Right ventricle myocardium inferior (tissue), 1 donor: Measurements from ENCODE around the gene TMEM63C. TPM values are rescaled to one million over a fixed set of nuclear protein-coding genes. Genes with fewer than 3 reads are reported as not detected.
"Not testable (repeated sequence)": the region's sequence is repeated elsewhere in the genome, so short reads cannot be mapped to it uniquely, and the experiment has no call there.

Experiments
- ATAC-seq: fragments of 200-7000 bp; cut with Tn5 transposase; one replicate; pipeline ENCODE4 v1.9.1; 2020; ENCODE audit warnings: mild to moderate bottlenecking, moderate library complexity
- DNase-seq: peaks from one replicate; pipeline ENCODE4 v3.0.0; 2021; ENCODE audit errors: missing footprints
- intact Hi-C: fragments of 100-400 bp; cut with DNase I; formaldehyde crosslinking; loops from one replicate; pipeline ENCODE4 v1.11.0; 2022
- total RNA-seq: library from RNA; stranded (reverse); fragmentation: NEBNext Ultra II Directional; extraction: Animal tissue kit (Norgen Biotek cat#: 25700); gene quantifications from one replicate; pipeline ENCODE4 v1.2.1, GENCODE V29; 2021
- donor health status: DM: no; HTN: yes; CAD: no; lungs with severe emphysema.

Gene TMEM63C
- total RNA-seq, 1 donor from 2014 or later = 2.7 TPM

DNA sequence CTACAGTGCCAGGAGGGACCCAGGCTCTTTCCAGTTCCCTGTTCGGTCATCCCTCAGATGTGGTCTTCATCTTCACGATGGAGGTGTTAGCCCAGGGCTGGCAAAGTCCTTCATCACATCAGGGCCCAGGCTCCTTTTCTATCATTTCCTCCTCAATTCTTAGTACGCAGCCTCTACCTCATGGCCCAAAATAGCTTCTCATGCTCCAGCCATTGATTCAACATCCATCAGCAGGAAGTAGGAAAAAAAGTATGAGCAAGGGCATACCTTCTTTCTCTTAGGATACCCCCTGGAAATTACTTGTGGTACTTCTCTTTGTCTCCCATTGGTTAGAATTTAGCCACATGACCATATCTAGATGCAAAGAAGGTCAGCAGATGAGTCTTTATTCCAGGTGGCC lies 27.8 kb upstream of the TMEM63C start:
- ATAC-seq (no peak), DNase-seq (no peak)
- intact Hi-C loops = no loop called here

DNA sequence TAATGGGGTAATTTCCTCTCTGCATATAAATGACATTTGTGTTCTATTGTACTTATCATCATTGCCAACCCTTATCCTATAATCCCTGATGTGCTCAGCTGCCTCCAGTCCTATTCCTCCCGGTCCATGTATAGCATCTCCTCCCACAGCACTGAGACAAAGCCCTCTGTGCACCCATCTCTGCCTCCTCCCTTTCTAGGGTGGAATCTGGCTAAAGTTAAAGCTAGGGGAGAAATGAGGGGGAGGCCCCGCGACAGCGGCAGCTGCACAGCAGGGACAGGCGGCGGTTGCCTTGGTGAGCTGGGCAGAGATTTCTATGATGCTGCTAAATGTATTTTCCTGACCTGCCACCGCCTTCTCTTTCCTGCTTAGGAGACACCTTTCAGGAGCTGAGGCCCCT lies 27.2 kb upstream of the TMEM63C start:
- ATAC-seq = no peak
- intact Hi-C loops = no loop called here
- DNase-seq = no peak

- ATAC-seq (no peak), DNase-seq (no peak)
- intact Hi-C loops = no loop called here
Observed at GRCh38 chr14:77155083-77155482, 26.5 kb upstream of the TMEM63C start.

DNA sequence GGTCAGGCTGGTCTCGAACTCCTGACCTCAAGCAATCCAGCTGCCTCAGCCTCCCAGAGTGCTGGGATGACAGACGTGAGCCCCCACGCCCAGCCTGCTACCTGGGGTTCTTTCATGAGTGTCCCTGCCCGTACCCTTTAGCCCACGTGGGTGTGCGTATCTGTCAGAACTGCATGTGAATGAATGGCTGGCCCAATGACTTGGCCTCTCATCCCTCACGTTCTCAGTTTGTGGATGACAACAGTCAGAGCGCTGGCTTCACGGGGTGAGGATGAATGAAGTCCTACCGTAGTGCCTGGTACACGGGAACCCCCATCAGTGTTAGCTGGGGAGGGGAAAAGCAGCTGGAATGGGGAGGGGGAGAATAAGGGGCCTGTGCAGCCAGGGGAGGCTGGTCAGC lies 23.9 kb upstream of the TMEM63C start:
- ATAC-seq (no peak), DNase-seq (no peak)
- intact Hi-C loops = no loop called here

DNA sequence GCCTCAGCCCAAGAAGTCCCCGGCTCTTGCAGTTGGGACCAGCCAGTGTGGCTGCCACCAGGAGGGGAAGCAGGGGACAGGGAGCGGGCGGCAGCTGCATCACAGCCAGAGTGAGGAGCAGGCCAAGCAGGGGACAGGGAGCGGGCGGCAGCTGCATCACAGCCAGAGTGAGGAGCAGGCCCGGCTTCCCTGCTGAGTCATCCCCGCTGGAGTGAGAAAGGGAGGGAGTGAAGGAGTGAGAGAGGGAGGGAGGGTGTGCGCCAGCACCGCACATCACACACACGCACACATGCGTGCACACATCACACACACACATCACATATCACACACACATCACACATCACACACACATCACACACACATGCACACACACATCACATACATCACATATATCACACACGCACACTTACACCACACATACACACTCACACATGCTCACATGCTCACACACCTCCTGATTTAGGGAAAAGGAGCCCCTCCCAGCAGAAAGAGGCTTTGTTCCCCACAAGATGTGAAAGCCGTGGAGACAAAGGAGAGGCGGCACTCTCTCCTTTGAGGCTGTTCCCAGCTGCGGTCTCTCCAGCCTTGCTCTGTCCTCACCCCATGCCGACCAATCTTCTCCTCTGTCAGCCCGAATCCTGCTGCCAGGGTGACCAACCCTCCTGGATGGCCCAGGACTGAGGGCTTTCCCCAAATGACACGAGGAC lies 23.3 kb upstream of the TMEM63C start:
- peak; percentile 71 for DNase-seq
- ATAC-seq = peak; percentile 88
- intact Hi-C loops = no loop called here

GRCh38 chr14:77158882-77159255 lies 22.7 kb upstream of the TMEM63C start:
- no peak for DNase-seq
- ATAC-seq = no peak
- intact Hi-C loops = no loop called here

GRCh38 chr14:77161011-77161410 lies 20.6 kb upstream of the TMEM63C start:
- intact Hi-C loops = no loop called here
- no peak for DNase-seq

DNA sequence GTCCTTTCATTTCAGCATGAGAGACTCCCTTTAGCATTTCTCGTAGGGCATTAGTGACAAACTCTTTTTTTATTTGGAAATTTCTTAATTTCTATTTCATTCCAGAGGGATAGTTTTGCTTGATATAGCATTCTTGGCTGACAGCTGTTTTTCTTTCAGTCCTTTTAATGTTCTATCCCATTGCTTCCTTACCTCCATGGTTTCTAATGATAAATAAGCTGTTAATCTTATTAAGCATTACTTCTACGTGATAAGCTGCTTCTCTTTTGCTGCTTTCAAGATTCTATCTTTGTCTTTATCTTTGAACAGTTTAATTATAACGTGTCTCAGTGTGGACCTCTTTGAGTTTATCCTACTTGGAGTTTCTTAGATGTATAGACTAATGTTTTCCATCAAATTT lies 11.6 kb upstream of the TMEM63C start:
- DNase-seq (no peak), ATAC-seq (no peak)
- intact Hi-C loops = no loop called here

More at GRCh38 chr14:77161011-77161410, 20.6 kb upstream of the TMEM63C start:
- ATAC-seq = no peak

GRCh38 chr14:77172916-77173315 lies 8.7 kb upstream of the TMEM63C start:
- no peak for DNase-seq
- intact Hi-C loops = no loop called here
- no peak for ATAC-seq

GRCh38 chr14:77173911-77174617 lies 7.5 kb upstream of the TMEM63C start:
- ATAC-seq, intact Hi-C loops, DNase-seq: not testable (repeated sequence)

DNA sequence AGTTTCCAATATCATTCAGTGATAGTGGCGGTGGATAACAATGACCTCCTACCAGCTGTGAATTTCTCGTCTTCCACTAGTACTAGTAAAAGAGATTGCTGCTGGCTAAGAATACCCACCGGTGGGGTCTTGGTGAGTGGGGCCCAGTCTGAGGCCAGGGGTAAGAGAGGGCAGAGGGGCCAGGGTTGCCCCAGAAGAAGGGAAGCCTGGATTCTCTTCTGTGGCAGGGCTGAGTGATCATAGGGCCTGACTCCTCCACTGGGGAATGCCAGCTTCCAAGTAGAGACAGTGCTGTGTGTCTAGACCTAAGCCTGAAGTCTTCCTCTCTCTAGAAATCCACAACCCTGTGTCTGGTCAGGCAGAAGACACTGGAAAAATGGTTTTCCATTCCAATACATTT lies 5.8 kb upstream of the TMEM63C start:
- intact Hi-C loops = no loop called here

DNA sequence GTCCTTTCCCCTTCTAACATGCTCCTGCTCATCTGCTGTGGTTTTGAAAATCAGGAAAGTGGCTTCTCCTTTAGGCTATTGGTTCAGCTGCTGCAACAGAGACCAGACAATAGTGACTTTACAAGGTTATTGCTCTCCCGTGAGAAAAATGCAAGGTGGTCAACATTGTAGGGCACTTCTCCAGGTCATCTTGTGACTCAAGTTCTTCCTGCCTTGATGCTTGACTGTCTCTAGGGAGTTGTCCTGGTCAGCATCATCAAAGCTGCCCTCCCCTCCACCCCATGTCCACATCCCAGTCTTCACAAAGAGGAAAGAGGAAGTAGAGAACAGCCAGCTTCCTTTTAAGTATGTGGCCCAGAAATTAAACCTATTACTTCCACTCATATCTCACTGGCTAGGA lies 3.9 kb upstream of the TMEM63C start:
- ATAC-seq (no peak), DNase-seq (no peak)
- intact Hi-C loops = no loop called here

More for the DNA sequence above, 5.8 kb upstream of the TMEM63C start:
- DNase-seq (no peak), ATAC-seq (no peak)

- intact Hi-C loops = no loop called here
- DNase-seq = no peak
- no peak for ATAC-seq
Observed at GRCh38 chr14:77178656-77179055, 2.9 kb upstream of the TMEM63C start.

- intact Hi-C loops = no loop called here
- DNase-seq (no peak), ATAC-seq (no peak)
Observed at GRCh38 chr14:77180726-77181602, 634 bp upstream of the TMEM63C start.

- DNase-seq (no peak), ATAC-seq (no peak)
- intact Hi-C loops = no loop called here
Observed at GRCh38 chr14:77183896-77184295, 2.3 kb downstream of the TMEM63C start.

DNA sequence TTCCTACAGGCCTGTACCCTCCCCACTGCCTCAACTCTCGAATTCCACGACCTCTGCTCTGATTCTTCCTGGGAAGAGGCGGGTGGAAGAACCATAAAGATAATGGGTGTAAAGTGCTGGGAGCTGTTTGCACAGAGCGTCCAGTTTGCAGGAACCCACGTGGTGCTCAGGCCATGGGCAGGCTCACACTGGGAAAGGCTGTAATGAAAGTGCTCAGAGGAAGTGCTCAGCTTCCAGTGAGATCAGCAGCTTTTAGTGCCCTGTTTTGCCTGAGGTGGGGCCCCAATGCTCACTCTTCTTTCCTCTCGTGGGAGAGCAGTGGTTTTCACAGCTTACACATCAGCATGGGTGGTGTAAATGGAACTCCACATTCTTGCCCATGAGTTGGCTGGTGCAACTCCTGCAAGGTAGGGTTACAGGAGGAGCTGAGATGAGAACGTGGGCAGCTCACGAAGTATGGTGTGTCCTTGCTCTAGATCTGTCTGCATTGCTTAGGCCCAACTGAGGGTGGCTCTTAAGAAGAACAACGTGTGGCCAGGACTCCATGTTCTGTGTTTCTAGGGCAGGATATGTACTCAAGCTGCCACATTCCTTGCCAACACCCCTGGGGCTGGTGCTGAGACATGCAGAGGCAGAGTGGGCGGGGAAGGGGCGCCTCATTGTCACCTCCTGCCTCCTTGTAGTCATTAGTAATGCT lies 2.9 kb downstream of the TMEM63C start:
- DNase-seq (no peak), ATAC-seq (no peak)
- intact Hi-C loops = no loop called here

DNA sequence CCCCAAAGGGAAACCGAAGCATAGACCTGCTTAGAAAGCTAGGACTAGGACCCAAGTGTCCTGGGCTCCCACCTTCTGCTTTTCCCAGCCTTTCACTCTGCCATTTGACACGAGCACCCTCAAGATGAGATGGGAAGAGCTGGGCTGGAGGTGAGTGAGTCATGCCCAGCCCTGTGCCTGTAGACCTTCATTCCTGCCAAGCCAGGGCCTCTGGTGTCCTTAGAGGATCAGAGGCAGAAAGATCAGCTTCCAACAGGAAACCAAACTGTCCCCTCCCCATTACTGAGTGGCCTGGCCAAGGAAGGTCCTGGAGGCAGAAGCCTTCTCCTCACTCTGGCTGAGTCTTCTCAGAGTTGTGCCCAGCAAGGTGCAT lies 3.5 kb downstream of the TMEM63C start:
- ATAC-seq (no peak), DNase-seq (no peak)
- intact Hi-C loops = no loop called here

GRCh38 chr14:77186911-77187648 lies 5.5 kb downstream of the TMEM63C start:
- ATAC-seq = no peak
- no peak for DNase-seq
- intact Hi-C loops = no loop called here

DNA sequence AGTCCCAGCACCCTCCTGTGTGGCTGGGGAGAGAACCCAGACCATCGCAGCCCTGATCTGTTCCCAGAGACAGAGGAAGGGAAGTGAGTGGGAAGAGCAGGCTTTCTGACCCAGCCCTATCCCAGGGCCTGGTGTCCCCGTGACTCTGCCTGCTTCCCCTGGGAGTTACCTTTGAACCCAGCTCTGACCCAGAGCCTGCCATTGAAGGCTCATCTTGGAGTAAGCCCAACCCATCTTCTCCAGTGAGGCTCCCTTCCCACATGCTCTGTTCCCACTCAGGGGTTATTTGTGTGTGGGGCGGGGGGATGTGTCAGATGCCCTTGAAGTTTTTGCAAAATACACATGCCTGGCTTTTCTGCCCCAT lies 6.0 kb downstream of the TMEM63C start:
- intact Hi-C loops = no loop called here
- ATAC-seq = no peak
- no peak for DNase-seq
